NCI-H524 (cell line): Measurements from ENCODE around the gene PVALEF.

Experiments used
- DNase-seq, 2 experiments: peaks; one replicate each; lab custom pipeline; 2025; lab: John Stamatoyannopoulos, UW

PVALEF gene

GRCh38 chr17:81197409-81197795 is 32.1 kb downstream of the PVALEF start:
- no peak for DNase-seq

GRCh38 chr17:81197831-81198490 is 32.7 kb downstream of the PVALEF start:
- no peak for DNase-seq

- DNase-seq: no peak
Measured at GRCh38 chr17:81198826-81199481, 33.6 kb downstream of the PVALEF start.

GRCh38 chr17:81199482-81199830 is 34.1 kb downstream of the PVALEF start:
- no peak for DNase-seq

- DNase-seq: no peak
Measured at GRCh38 chr17:81200201-81200600, 34.9 kb downstream of the PVALEF start.

- peak; percentile 46 to 76 for DNase-seq
Measured at GRCh38 chr17:81200695-81201580, 35.6 kb downstream of the PVALEF start.

GRCh38 chr17:81202318-81202717 is 37.0 kb downstream of the PVALEF start:
- no peak for DNase-seq

- no peak for DNase-seq
Measured at GRCh38 chr17:81203136-81203535, 37.8 kb downstream of the PVALEF start.

GRCh38 chr17:81204578-81204977 is 39.3 kb downstream of the PVALEF start:
- DNase-seq: no peak

- no peak for DNase-seq
Measured at GRCh38 chr17:81206166-81206565, 40.9 kb downstream of the PVALEF start.

- no peak for DNase-seq
Measured at GRCh38 chr17:81206657-81207056, 41.4 kb downstream of the PVALEF start.

- peak in 1 of 2 experiments; percentile 56 for DNase-seq
Measured at GRCh38 chr17:81207610-81208581, 42.6 kb downstream of the PVALEF start.

GRCh38 chr17:81208651-81209050 is 43.3 kb downstream of the PVALEF start:
- DNase-seq: no peak

- no peak for DNase-seq
Measured at GRCh38 chr17:81209141-81209540, 43.8 kb downstream of the PVALEF start.

- no peak for DNase-seq
Measured at GRCh38 chr17:81210466-81210865, 45.2 kb downstream of the PVALEF start.

- DNase-seq: no peak
Measured at GRCh38 chr17:81210868-81211267, 45.6 kb downstream of the PVALEF start.

GRCh38 chr17:81212365-81212764 is 47.1 kb downstream of the PVALEF start:
- no peak for DNase-seq

GRCh38 chr17:81213978-81214377 is 48.7 kb downstream of the PVALEF start:
- DNase-seq: no peak

GRCh38 chr17:81217491-81217890 is 52.2 kb downstream of the PVALEF start:
- no peak for DNase-seq

- DNase-seq: no peak
Measured at GRCh38 chr17:81218459-81218858, 53.2 kb downstream of the PVALEF start.

- DNase-seq: no peak
Measured at GRCh38 chr17:81218991-81219390, 53.7 kb downstream of the PVALEF start.
